Caco-2 (cell line): Measurements from ENCODE around the gene GABRQ. TPM values are rescaled to one million over a fixed set of nuclear protein-coding genes. Genes with fewer than 3 reads are reported as not detected.

Source experiments
- BruUV-seq: library from RNA; stranded (reverse); fragments of 400-500 nt; replicated peaks from 2 replicates; lab custom pipeline; 2021; lab: Mats Ljungman, UMichigan
- CTCF ChIA-PET: fragments of 300-600 bp; sonication (Branson Sonifier 250); formaldehyde crosslinking; loops from one replicate; lab custom pipeline; 2022; ENCODE audit warnings: antibody characterized with exemption; lab: Charles Lee
- POLR2A ChIA-PET: fragments of 300-600 bp; sonication (Branson Sonifier 250); formaldehyde crosslinking; loops from one replicate; lab custom pipeline; 2022; ENCODE audit warnings: antibody characterized with exemption; lab: Charles Lee
- DNase-seq, 2 experiments: peaks; one replicate each; pipeline versions ENCODE4 v3.0.0 to v3.0.0-alpha.2; 2020 to 2022
- H3K27me3 ChIP-seq: replicated peaks from 2 replicates; pipeline ENCODE4 v1.6.0; 2011; ENCODE audit warnings: low read length; ENCODE audit not compliant: control insufficient read depth, insufficient read depth
- H3K36me3 ChIP-seq: 2 replicates; pipeline ENCODE4 v1.5.1; 2011; ENCODE audit warnings: low read length; ENCODE audit not compliant: control insufficient read depth, insufficient read depth
- H3K4me1 ChIP-seq: fragments of 250-450 bp; sonication (Bioruptor Pico); 2 replicates; pipeline ENCODE4 v1.5.1; 2020; ENCODE audit warnings: mild to moderate bottlenecking
- H3K4me3 ChIP-seq: 2 replicates; pipeline ENCODE4 v1.5.1; 2011; ENCODE audit warnings: low read depth, mild to moderate bottlenecking, control low read depth, low read length
- H3K9me3 ChIP-seq: fragments of 250-450 bp; sonication (Bioruptor Pico); 2 replicates; pipeline ENCODE4 v1.5.1; 2020; ENCODE audit warnings: mild to moderate bottlenecking, moderate library complexity
- H3K27ac Mint-ChIP-seq: one replicate; pipeline ENCODE4 v1.8.0; 2022; ENCODE audit warnings: mixed read lengths; ENCODE audit not compliant: unreplicated experiment
- H3K27me3 Mint-ChIP-seq: one replicate; pipeline ENCODE4 v1.8.0; 2022; ENCODE audit warnings: mixed read lengths; ENCODE audit not compliant: insufficient read depth, unreplicated experiment
- H3K36me3 Mint-ChIP-seq: one replicate; pipeline ENCODE4 v1.8.0; 2022; ENCODE audit warnings: mild to moderate bottlenecking, mixed read lengths; ENCODE audit not compliant: insufficient read depth, unreplicated experiment
- H3K4me1 Mint-ChIP-seq: one replicate; pipeline ENCODE4 v1.8.0; 2022; ENCODE audit warnings: low read depth, mixed read lengths; ENCODE audit not compliant: unreplicated experiment
- H3K4me3 Mint-ChIP-seq: one replicate; pipeline ENCODE4 v1.8.0; 2022; ENCODE audit warnings: mild to moderate bottlenecking, moderate library complexity, mixed read lengths; ENCODE audit not compliant: unreplicated experiment
- H3K9me3 Mint-ChIP-seq: one replicate; pipeline ENCODE4 v1.8.0; 2022; ENCODE audit warnings: mixed read lengths; ENCODE audit not compliant: unreplicated experiment
- CTCF ChIP-seq, 2 experiments: fragments of 200-600 bp in 1 of 2; IDR thresholded peaks; 1 replicate in 1 of 2; 2 replicates in 1 of 2; pipeline versions ENCODE4 v1.5.1 to v1.8.0; 2011 to 2022; ENCODE audit warnings: antibody characterized with exemption in 1 of 2, control low read depth in 1 of 2, inconsistent platforms in 1 of 2, low read depth in 1 of 2, low read length in 1 of 2, mild to moderate bottlenecking in 1 of 2, moderate library complexity in 1 of 2; ENCODE audit not compliant: insufficient read depth in 1 of 2, severe bottlenecking in 1 of 2, unreplicated experiment in 1 of 2
- intact Hi-C: fragments of 100-400 bp; cut with micrococcal nuclease; formaldehyde crosslinking; loops from one replicate; pipeline ENCODE4 v1.10.0; 2022; ENCODE audit not compliant: unreplicated experiment
- total RNA-seq: library from RNA; stranded (reverse); gene quantifications from 2 replicates; pipeline ENCODE4 v1.2.3, GENCODE V29; 2022

GABRQ gene
- total RNA-seq, 1 experiment from 2014 or later = not detected

GRCh38 chrX:152632445-152633097, 5.1 kb upstream of the GABRQ start:
- no TSS peak for BruUV-seq
- Histone ChIP-seq H3K4me1 (no peaks in the 10 kb centered on the region), H3K4me3 (no peak overlapping the region), H3K27me3 (no peaks in the 10 kb centered on the region), H3K36me3 (no peaks in the 10 kb centered on the region), H3K9me3 (no peaks in the 10 kb centered on the region)
- TF ChIP-seq CTCF (IDR thresholded peaks at IDR 0.05; ENCODE audit: insufficient read depth in 1 of 2, low read depth in 1 of 2, low read length in 1 of 2, severe bottlenecking in 1 of 2, unreplicated experiment in 1 of 2) = peak; percentile 64 to 70
- Mint-ChIP-seq H3K4me1 (no peaks in the 10 kb centered on the region), H3K27me3 (peaks cover 18% of the 10 kb centered on the region), H3K27ac (no peak overlapping the region), H3K36me3 (no peaks in the 10 kb centered on the region), H3K9me3 (no peaks in the 10 kb centered on the region), H3K4me3 (no peak overlapping the region)
- POLR2A ChIA-PET = no interaction called here
- peak in 1 of 2 experiments; percentile 46 for DNase-seq
- CTCF ChIA-PET = interaction anchor here (0.5 to 2.0 kb wide), 5 partner anchors 30 to 882 kb away, joined by 3 to 11 read pairs (median 4); no protein-coding TSS in a partner anchor
- intact Hi-C loops = loop anchor here (1.0 kb wide), 2 partner anchors 830 to 879 kb away; no protein-coding TSS in a partner anchor

- intact Hi-C loops = loop anchor here (1.0 kb wide), 2 partner anchors 883 to 887 kb away; no protein-coding TSS in a partner anchor
- H3K4me1 ChIP-seq = no peaks in the 10 kb centered on the region
- Mint-ChIP-seq H3K27ac (no peak overlapping the region), H3K27me3 (peaks cover 7% of the 10 kb centered on the region), H3K36me3 (no peaks in the 10 kb centered on the region), H3K4me3 (no peak overlapping the region), H3K9me3 (no peaks in the 10 kb centered on the region), H3K4me1 (no peaks in the 10 kb centered on the region)
- H3K36me3 ChIP-seq = no peaks in the 10 kb centered on the region
- no TSS peak for BruUV-seq
- no peaks in the 10 kb centered on the region for H3K9me3 ChIP-seq
- no peaks in the 10 kb centered on the region for H3K27me3 ChIP-seq
- CTCF ChIA-PET = interaction anchor here (0.9 kb wide), 2 partner anchors 186 to 883 kb away, joined by 3 to 5 read pairs; no protein-coding TSS in a partner anchor
- H3K4me3 ChIP-seq = no peak overlapping the region
- peak in 1 of 2 experiments; percentile 38 for DNase-seq
- POLR2A ChIA-PET = no interaction called here
- TF ChIP-seq CTCF (IDR thresholded peaks at IDR 0.05; ENCODE audit: insufficient read depth in 1 of 2, low read depth in 1 of 2, low read length in 1 of 2, severe bottlenecking in 1 of 2, unreplicated experiment in 1 of 2) = peak; percentile 41 to 44
These were observed 1.8 kb upstream of the GABRQ start for GRCh38 chrX:152635941-152636340.

GRCh38 chrX:152638443-152638904, 779 bp downstream of the GABRQ start:
- Mint-ChIP-seq H3K27me3 (peaks cover 7% of the 10 kb centered on the region), H3K4me1 (no peaks in the 10 kb centered on the region), H3K27ac (no peak overlapping the region), H3K36me3 (no peaks in the 10 kb centered on the region), H3K9me3 (no peaks in the 10 kb centered on the region), H3K4me3 (no peak overlapping the region)
- Histone ChIP-seq H3K27me3 (no peaks in the 10 kb centered on the region), H3K4me1 (no peaks in the 10 kb centered on the region), H3K9me3 (no peaks in the 10 kb centered on the region), H3K36me3 (no peaks in the 10 kb centered on the region), H3K4me3 (no peak overlapping the region)
- ChIA-PET POLR2A (no interaction called here), CTCF (no interaction called here)
- no TSS peak for BruUV-seq
- no peak for TF ChIP-seq CTCF (IDR thresholded peaks at IDR 0.05; ENCODE audit: insufficient read depth in 1 of 2, low read depth in 1 of 2, low read length in 1 of 2, severe bottlenecking in 1 of 2, unreplicated experiment in 1 of 2)
- intact Hi-C loops = no loop called here
- no peak for DNase-seq
